VCaP (cell line): ENCODE measurements around the gene KCTD14.
A peak's percentile ranks its signal among the peaks of the same experiment; 100 is the strongest.
"Not testable (repeated sequence)": the region's sequence is repeated elsewhere in the genome, so short reads cannot be mapped to it uniquely, and the experiment has no call there.

ENCODE experiments used
- H3K27ac ChIP-seq: fragments of 450-650 bp; 2 replicates; pipeline ENCODE4 v1.5.1; 2017
- TF ChIP-seq, protein P1 (sequence below): fragments of 450-650 bp; conservative IDR thresholded peaks from 2 replicates; pipeline ENCODE4 v1.5.1; 2017; ENCODE audit warnings: mild to moderate bottlenecking, moderate library complexity

Gene KCTD14

DNA sequence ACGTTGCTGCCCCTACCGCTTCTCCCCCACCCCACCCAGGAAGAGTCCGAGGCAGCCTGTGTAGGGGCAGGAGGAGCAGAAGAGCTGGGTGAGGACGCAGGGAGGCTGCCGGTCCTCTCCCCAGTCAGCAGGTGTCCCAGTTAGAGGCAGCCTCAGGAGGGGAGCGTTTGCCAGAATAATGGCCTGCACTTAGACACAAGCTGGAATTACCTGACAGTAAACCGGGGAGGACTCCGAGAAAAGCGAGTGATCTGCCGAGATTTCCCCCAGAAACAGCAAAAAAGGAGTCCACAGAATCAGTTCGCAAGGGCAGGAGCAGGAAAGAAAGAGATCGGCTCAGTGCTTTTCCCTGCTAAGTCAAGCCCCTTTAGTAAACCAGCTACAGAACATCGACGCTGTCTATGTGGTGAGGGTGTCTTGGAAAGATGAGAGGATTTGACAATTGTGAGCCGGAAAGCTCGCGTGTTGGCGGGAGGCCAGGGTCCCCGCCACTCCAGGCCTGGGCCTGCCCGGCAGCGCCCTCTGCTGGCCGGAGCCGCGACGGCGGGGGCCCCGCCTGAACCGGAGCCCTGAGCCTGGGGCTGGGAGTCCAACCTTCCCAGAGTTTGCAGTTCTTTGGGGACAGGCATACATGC, 22.9 kb upstream of the KCTD14 start:
- H3K27ac ChIP-seq = peak overlapping the region; percentile 82
- TF ChIP-seq, protein P1, sequence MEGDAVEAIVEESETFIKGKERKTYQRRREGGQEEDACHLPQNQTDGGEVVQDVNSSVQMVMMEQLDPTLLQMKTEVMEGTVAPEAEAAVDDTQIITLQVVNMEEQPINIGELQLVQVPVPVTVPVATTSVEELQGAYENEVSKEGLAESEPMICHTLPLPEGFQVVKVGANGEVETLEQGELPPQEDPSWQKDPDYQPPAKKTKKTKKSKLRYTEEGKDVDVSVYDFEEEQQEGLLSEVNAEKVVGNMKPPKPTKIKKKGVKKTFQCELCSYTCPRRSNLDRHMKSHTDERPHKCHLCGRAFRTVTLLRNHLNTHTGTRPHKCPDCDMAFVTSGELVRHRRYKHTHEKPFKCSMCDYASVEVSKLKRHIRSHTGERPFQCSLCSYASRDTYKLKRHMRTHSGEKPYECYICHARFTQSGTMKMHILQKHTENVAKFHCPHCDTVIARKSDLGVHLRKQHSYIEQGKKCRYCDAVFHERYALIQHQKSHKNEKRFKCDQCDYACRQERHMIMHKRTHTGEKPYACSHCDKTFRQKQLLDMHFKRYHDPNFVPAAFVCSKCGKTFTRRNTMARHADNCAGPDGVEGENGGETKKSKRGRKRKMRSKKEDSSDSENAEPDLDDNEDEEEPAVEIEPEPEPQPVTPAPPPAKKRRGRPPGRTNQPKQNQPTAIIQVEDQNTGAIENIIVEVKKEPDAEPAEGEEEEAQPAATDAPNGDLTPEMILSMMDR = peak; percentile 100

DNA sequence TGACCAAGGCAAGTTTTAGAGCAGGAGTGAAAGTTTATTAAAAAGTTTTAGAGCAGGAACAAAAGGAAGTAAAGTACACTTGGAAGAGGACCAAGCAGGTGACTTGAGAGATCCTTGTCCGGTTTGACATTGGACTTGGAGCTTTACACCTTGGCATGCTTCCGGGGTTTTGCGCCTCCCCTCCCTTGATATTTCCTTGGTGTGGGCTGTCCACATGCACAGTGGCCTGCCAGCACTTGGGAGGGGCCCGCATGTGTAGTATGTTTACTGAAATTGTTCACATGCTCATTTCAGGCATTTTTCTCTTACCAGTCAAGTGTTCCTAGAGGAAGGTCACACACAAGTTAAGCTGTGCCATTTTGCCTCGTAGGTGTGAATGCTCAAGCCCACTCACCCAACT, 21.6 kb upstream of the KCTD14 start:
- no peak overlapping the region for H3K27ac ChIP-seq
- TF ChIP-seq, protein P1 = no peak

- H3K27ac ChIP-seq = no peak overlapping the region
- TF ChIP-seq, protein P1 = no peak
Measured at GRCh38 chr11:78041843-78042440, 18.9 kb upstream of the KCTD14 start.

DNA sequence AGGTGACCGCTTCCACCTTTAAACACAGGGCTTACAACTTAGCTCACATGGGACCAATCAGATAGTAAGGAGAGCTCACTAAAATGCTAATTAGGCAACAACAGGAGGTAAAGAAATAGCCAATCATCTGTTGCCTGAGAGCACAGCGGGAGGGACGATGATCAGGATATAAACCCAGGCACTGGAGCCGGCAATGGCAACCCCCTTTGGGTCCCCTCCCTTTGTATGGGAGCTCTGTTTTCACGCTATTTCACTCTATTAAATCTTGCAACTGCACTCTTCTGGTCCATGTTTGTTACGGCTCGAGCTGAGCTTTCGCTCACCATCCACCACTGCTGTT, 18.3 kb upstream of the KCTD14 start:
- not testable (repeated sequence) for H3K27ac ChIP-seq

DNA sequence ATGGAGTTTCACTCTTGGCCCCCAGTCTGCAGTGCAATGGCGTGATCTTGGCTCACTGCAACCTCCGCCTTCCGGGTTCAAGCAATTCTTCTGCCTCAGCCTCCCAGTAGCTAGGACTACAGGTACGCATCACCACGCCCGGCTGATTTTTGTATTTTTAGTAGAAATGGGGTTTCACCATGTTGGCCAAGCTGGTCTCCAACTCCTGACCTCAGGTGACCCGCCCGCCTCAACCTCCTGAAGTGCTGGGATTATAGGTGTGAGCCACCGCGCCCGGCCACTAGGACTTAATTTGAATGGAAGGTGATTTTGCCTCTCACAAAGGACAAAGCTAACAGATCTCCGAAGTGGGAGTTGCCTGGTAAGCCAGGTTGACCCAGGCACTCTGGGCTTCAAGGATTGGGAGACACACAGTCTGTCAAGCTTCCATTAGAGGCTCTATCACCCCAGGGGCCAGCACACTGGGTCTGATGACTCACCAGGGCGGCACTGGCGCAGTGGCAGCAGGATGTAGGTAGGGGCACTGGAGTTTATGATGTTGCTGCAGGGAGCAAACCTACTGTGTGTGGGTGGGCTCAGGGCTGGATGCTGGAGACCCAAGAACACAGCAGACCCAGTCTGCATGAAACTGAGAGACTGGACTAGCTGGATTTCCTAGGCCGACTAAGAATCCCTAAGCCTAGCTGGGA, 17.8 kb upstream of the KCTD14 start:
- H3K27ac ChIP-seq = peak overlapping the region; percentile 71
- TF ChIP-seq, protein P1 = no peak

- TF ChIP-seq, protein P1 = no peak
- H3K27ac ChIP-seq = peak overlapping the region; percentile 71
Measured at GRCh38 chr11:78039919-78040671, 17.0 kb upstream of the KCTD14 start.

DNA sequence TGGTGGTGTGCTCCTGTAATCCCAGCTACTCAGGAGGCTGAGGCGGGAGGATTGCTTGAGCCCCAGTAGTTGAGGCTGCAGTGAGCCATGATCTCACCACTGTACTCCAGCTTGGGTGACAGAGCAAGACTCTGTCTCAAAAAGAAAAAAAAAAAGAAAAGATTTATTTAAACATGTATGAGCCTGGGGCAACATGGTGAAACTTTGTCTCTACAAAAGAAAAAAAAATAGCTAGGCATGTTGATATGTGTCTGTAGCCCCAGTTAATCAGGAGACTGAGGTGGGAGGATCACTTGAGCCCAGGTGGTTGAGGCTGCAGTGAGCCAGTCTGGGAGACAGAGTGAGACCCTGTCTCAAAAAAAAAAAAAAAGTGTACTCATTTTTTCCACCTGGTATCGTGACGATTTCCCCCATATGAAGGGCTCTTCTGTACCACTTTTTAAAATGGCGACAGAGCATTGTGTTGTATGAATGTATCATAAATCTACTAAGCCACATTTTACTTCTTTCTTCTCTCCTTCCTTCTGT, 16.4 kb upstream of the KCTD14 start:
- TF ChIP-seq, protein P1 = no peak
- H3K27ac ChIP-seq = peak overlapping the region; percentile 71
